Breast epithelium (tissue), 4 donors: ENCODE data around the gene UBN2. TPM values are rescaled to one million over a fixed set of nuclear protein-coding genes. Genes with fewer than 3 reads are reported as not detected.
"Not testable (repeated sequence)": the region's sequence is repeated elsewhere in the genome, so short reads cannot be mapped to it uniquely, and the experiment has no call there.

Experiments used
- DNase-seq, 2 donors: peaks; one replicate each; pipeline ENCODE4 v3.0.0-alpha.2; 2019; ENCODE audit warnings: low spot score in 2 of 2
- H3K27ac ChIP-seq, 2 donors: fragments of 200-600 bp; sonication (generic) in 1 of 2; one replicate each; pipeline ENCODE4 v1.5.1; 2016 to 2019; ENCODE audit warnings: mild to moderate bottlenecking in 1 of 2
- H3K27me3 ChIP-seq, 2 donors: fragments of 200-600 bp; sonication (generic) in 1 of 2; one replicate each; pipeline versions ENCODE4 v1.5.1 to v1.6.0; 2017 to 2019; ENCODE audit warnings: control low read depth in 1 of 2, mild to moderate bottlenecking in 1 of 2
- H3K36me3 ChIP-seq: fragments of 200-600 bp; one replicate; pipeline ENCODE4 v1.5.1; 2019
- H3K4me1 ChIP-seq, 2 donors: fragments of 200-600 bp; sonication (generic); one replicate each; pipeline ENCODE4 v1.5.1; 2016 to 2019; ENCODE audit warnings: control low read depth in 1 of 2
- H3K4me3 ChIP-seq, 3 donors: fragments of 200-600 bp; sonication (generic); 1 replicate in 2 of 3; 2 replicates in 1 of 3; pipeline ENCODE4 v1.5.1; 2016 to 2019; ENCODE audit warnings: mild to moderate bottlenecking in 3 of 3, moderate library complexity in 2 of 3
- H3K9me3 ChIP-seq, 2 donors: fragments of 200-600 bp; sonication (generic) in 1 of 2; one replicate each; pipeline ENCODE4 v1.5.1; 2016 to 2019; ENCODE audit warnings: control low read depth in 1 of 2
- POLR2A ChIP-seq: fragments of 450-650 bp; IDR thresholded peaks from one replicate; pipeline ENCODE4 v1.6.1; 2016; ENCODE audit warnings: antibody characterized with exemption, mild to moderate bottlenecking, moderate library complexity
- POLR2AphosphoS5 ChIP-seq, 3 donors: sonication (generic); formaldehyde crosslinking; IDR thresholded peaks; one replicate each; pipeline ENCODE4 v1.6.1; 2017; ENCODE audit warnings: antibody characterized with exemption in 3 of 3
- intact Hi-C: fragments of 100-400 bp; cut with DNase I; formaldehyde crosslinking; loops from one replicate; pipeline ENCODE4 v1.15.1; 2023; ENCODE audit warnings: low total_unique reads
- total RNA-seq, 3 donors: library from RNA; depleted of rRNA; stranded (reverse); fragments of >200 nt; gene quantifications; one replicate each; pipeline ENCODE4 v1.1.0, GENCODE V29; 2016
- TF ChIP-seq, protein P1 (sequence below), 3 donors: fragments of 450-650 bp; IDR thresholded peaks; one replicate each; pipeline ENCODE4 v1.5.1; 2016 to 2017; ENCODE audit warnings: antibody characterized with exemption in 3 of 3, mild to moderate bottlenecking in 3 of 3, moderate library complexity in 3 of 3

Gene UBN2
- total RNA-seq, 3 donors from 2014 or later, result 12.8 to 26.8 (median 20.0) TPM

DNA sequence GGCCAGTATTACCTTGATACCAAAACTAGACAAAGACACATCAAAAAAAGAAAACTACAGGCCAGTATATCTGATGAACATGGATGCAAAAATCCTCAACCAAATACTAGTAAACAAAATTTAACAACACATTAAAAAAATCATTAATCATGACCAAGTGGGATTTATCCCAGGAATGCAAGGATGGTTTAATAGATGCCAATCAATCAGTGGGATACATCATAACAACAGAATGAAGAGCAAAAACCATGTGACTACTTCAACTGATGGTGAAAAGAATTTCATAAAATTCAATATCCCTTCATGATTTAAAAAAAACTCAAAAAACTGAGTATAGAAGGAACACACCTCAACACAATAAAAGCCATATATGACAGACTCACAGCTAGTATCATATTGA, 25.2 kb upstream of the UBN2 start:
- H3K9me3 ChIP-seq, result peaks cover 4 to 27% of the 10 kb centered on the region in 2 donors

DNA sequence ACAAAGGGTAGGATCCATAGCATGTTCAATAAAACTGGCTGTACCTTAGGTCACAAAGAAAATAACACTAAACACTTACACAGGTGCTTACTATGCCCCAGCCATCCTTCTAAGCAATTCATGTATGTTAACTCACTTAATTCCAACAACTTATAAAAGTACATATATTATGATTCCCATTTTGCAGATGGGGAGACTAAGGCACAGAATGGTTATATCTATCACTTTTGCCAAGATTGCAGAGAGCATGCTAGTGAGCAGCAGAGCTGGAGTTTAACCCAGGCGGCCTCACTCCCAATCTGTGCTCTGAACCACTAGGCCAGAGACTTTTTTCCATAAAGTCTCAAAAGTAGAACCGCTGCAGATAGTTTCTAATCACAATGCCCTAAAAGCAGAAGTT, 18.9 kb upstream of the UBN2 start:
- peaks cover 2 to 4% of the 10 kb centered on the region in 2 donors for H3K9me3 ChIP-seq
- TF ChIP-seq, protein P1, sequence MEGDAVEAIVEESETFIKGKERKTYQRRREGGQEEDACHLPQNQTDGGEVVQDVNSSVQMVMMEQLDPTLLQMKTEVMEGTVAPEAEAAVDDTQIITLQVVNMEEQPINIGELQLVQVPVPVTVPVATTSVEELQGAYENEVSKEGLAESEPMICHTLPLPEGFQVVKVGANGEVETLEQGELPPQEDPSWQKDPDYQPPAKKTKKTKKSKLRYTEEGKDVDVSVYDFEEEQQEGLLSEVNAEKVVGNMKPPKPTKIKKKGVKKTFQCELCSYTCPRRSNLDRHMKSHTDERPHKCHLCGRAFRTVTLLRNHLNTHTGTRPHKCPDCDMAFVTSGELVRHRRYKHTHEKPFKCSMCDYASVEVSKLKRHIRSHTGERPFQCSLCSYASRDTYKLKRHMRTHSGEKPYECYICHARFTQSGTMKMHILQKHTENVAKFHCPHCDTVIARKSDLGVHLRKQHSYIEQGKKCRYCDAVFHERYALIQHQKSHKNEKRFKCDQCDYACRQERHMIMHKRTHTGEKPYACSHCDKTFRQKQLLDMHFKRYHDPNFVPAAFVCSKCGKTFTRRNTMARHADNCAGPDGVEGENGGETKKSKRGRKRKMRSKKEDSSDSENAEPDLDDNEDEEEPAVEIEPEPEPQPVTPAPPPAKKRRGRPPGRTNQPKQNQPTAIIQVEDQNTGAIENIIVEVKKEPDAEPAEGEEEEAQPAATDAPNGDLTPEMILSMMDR (IDR thresholded peaks at IDR 0.05), result no peak
- TF ChIP-seq POLR2AphosphoS5 (IDR thresholded peaks at IDR 0.05), result no peak
- no peak for TF ChIP-seq POLR2A
- H3K27me3 ChIP-seq, result no peaks in the 10 kb centered on the region
- no peak overlapping the region for H3K4me3 ChIP-seq
- no peaks in the 10 kb centered on the region for H3K4me1 ChIP-seq
- H3K27ac ChIP-seq, result no peak overlapping the region
- DNase-seq, result no peak
- intact Hi-C loops, result no loop called here
- no peaks in the 10 kb centered on the region for H3K36me3 ChIP-seq

More for the DNA sequence above, 25.2 kb upstream of the UBN2 start:
- H3K27me3 ChIP-seq, result no peaks in the 10 kb centered on the region
- no peak for DNase-seq
- TF ChIP-seq, protein P1 (IDR thresholded peaks at IDR 0.05), result no peak
- no peaks in the 10 kb centered on the region for H3K4me1 ChIP-seq
- intact Hi-C loops, result no loop called here
- no peaks in the 10 kb centered on the region for H3K36me3 ChIP-seq
- H3K4me3 ChIP-seq, result no peak overlapping the region
- H3K27ac ChIP-seq, result no peak overlapping the region

DNA sequence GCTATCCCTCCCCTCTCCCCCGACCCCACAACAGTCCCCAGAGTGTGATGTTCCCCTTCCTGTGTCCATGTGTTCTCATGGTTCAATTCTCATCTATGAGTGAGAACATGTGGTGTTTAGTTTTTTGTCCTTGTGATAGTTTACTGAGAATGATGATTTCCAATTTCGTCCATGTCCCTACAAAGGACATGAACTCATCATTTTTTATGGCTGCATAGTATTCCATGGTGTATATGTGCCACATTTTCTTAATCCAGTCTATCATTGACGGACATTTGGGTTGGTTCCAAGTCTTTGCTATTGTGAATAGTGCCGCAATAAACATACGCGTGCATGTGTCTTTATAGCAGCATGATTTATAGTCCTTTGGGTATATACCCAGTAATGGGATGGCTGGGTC, 17.5 kb upstream of the UBN2 start:
- intact Hi-C loops, result not testable (repeated sequence)

GRCh38 chr7:139218173-139218572, 12.9 kb upstream of the UBN2 start:
- no peak for TF ChIP-seq POLR2A
- TF ChIP-seq, protein P1 (IDR thresholded peaks at IDR 0.05), result no peak
- no peak for TF ChIP-seq POLR2AphosphoS5 (IDR thresholded peaks at IDR 0.05)
- Histone ChIP-seq H3K4me3 (no peak overlapping the region), H3K27ac (no peak overlapping the region), H3K36me3 (no peaks in the 10 kb centered on the region), H3K27me3 (no peaks in the 10 kb centered on the region), H3K4me1 (no peaks in the 10 kb centered on the region), H3K9me3 (no peaks in the 10 kb centered on the region)
- intact Hi-C loops, result no loop called here
- no peak for DNase-seq

More for the DNA sequence above, 17.5 kb upstream of the UBN2 start:
- DNase-seq, H3K27ac ChIP-seq, H3K36me3 ChIP-seq, H3K9me3 ChIP-seq, H3K27me3 ChIP-seq, H3K4me3 ChIP-seq, H3K4me1 ChIP-seq: not testable (repeated sequence)

DNA sequence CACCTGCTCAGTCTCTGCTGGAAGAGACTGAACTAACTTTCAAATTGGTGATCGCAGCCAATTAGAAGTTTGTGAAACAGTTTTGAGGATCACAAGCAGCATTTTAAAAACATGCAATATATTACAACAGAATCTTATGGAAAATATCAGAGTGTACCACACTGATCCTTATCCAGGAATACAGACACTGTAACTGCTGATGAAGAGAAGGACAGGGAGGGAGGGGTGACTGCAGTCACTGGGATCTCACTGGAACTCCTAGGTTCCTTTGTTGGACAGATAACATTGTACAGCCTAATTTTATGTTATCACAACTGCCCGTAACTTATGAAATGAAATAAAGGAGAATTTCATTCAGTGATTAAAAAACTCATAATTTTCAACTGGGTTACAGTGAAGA, 6.8 kb upstream of the UBN2 start:
- Histone ChIP-seq H3K27me3 (no peaks in the 10 kb centered on the region), H3K27ac (no peak overlapping the region), H3K9me3 (no peaks in the 10 kb centered on the region), H3K4me3 (no peak overlapping the region), H3K36me3 (no peaks in the 10 kb centered on the region), H3K4me1 (no peaks in the 10 kb centered on the region)
- intact Hi-C loops, result no loop called here
- DNase-seq, result no peak
- no peak for TF ChIP-seq POLR2A
- TF ChIP-seq, protein P1 (IDR thresholded peaks at IDR 0.05), result no peak
- TF ChIP-seq POLR2AphosphoS5 (IDR thresholded peaks at IDR 0.05), result no peak

GRCh38 chr7:139224836-139225235, 6.2 kb upstream of the UBN2 start:
- H3K9me3 ChIP-seq, H3K27ac ChIP-seq, H3K4me3 ChIP-seq, intact Hi-C loops, H3K27me3 ChIP-seq, H3K36me3 ChIP-seq, DNase-seq, H3K4me1 ChIP-seq: not testable (repeated sequence)

DNA sequence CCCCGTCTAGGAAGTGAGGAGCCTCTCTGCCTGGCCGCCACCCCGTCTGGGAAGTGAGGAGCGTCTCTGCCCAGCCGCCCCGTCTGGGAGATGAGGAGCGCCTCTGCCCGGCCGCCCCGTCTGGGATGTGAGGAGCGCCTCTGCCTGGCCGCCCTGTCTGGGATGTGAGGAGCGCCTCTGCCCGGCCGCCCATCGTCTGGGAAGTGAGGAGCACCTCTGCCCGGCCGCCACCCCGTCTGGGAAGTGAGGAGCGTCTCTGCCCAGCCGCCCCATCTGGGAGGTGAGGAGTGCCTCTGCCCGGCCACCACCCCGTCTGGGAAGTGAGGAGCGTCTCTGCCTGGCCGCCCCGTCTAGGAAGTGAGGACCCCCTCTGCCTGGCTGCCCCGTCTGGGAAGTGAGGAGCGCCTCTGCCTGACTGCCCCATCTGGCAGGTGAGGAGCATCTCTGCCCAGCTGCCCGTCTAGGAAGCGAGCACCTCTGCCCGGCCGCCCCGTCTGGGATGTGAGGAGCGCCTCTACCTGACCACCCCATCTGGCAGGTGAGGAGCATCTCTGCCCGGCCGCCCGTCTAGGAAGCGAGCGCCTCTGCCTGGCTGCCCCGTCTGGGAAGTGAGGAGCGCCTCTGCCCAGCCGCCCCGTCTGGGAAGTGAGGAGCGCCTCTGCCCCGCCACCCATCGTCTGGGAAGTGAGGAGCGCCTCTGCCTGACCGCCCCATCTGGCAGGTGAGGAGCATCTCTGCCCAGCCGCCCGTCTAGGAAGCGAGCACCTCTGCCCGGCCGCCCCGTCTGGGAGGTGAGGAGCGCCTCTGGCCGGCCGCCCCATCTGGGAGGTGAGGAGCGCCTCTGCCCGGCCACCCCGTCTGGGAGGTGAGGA, 5.5 kb upstream of the UBN2 start:
- H3K9me3 ChIP-seq, H3K27ac ChIP-seq, DNase-seq, intact Hi-C loops, H3K4me3 ChIP-seq, H3K36me3 ChIP-seq, H3K4me1 ChIP-seq, H3K27me3 ChIP-seq: not testable (repeated sequence)

GRCh38 chr7:139226158-139226515, 4.9 kb upstream of the UBN2 start:
- H3K36me3 ChIP-seq, H3K4me3 ChIP-seq, DNase-seq, H3K27me3 ChIP-seq, H3K27ac ChIP-seq, H3K9me3 ChIP-seq, intact Hi-C loops, H3K4me1 ChIP-seq: not testable (repeated sequence)

GRCh38 chr7:139226988-139227488, 4.0 kb upstream of the UBN2 start:
- DNase-seq, intact Hi-C loops, H3K9me3 ChIP-seq, H3K27me3 ChIP-seq, H3K27ac ChIP-seq, H3K36me3 ChIP-seq, H3K4me3 ChIP-seq, H3K4me1 ChIP-seq: not testable (repeated sequence)
